Peyer's patch (tissue), 4 donors: ENCODE data around the gene TNRC6B. TPM values are rescaled to one million over a fixed set of nuclear protein-coding genes. Genes with fewer than 3 reads are reported as not detected.
"Not testable (repeated sequence)": the region's sequence is repeated elsewhere in the genome, so short reads cannot be mapped to it uniquely, and the experiment has no call there.

Experiments
- DNase-seq, 3 donors: peaks; one replicate each; pipeline ENCODE4 v3.0.0-alpha.2; 2017 to 2019
- H3K27ac ChIP-seq, 4 donors: fragments of 200-600 bp; sonication (generic); one replicate each; pipeline ENCODE4 v1.5.1; 2016 to 2019
- H3K27me3 ChIP-seq, 2 donors: fragments of 200-600 bp; sonication (generic); one replicate each; pipeline ENCODE4 v1.5.1; 2019
- H3K36me3 ChIP-seq, 3 donors: fragments of 200-600 bp; sonication (generic); one replicate each; pipeline ENCODE4 v1.5.1; 2016 to 2019
- H3K4me1 ChIP-seq, 4 donors: fragments of 200-600 bp; sonication (generic); one replicate each; pipeline ENCODE4 v1.5.1; 2016 to 2019
- H3K4me3 ChIP-seq, 4 donors: fragments of 200-600 bp; sonication (generic); 1 replicate in 3 of 4; 2 replicates in 1 of 4; pipeline ENCODE4 v1.5.1; 2016 to 2019; ENCODE audit warnings: mild to moderate bottlenecking in 1 of 4
- H3K9me3 ChIP-seq, 4 donors: fragments of 200-600 bp; sonication (generic); one replicate each; pipeline ENCODE4 v1.5.1; 2016 to 2019; ENCODE audit warnings: mild to moderate bottlenecking in 1 of 4
- CTCF ChIP-seq, 6 experiments: fragments of 450-650 bp in 4 of 6; fragments of 200-600 bp in 2 of 6; sonication (generic) in 1 of 6; IDR thresholded peaks; one replicate each; pipeline ENCODE4 v1.5.1; 2017 to 2019; ENCODE audit warnings: antibody characterized with exemption in 6 of 6, mild to moderate bottlenecking in 3 of 6, moderate library complexity in 1 of 6
- POLR2A ChIP-seq, 2 donors: fragments of 450-650 bp; IDR thresholded peaks; one replicate each; pipeline ENCODE4 v1.5.1; 2017; ENCODE audit warnings: antibody characterized with exemption in 2 of 2, mild to moderate bottlenecking in 2 of 2, moderate library complexity in 2 of 2
- total RNA-seq, 4 donors: library from RNA; depleted of rRNA; stranded (reverse); fragments of >200 nt; gene quantifications; one replicate each; pipeline ENCODE4 v1.1.0, GENCODE V29; 2016

Gene TNRC6B
- total RNA-seq, 4 donors from 2014 or later = 43.6 to 169 (median 54.0) TPM

- H3K27me3 ChIP-seq = no peaks in the 10 kb centered on the region
- no peaks in the 10 kb centered on the region for H3K36me3 ChIP-seq
- no peak overlapping the region for H3K4me3 ChIP-seq
- peaks cover 0 to 12% (median 0%) of the 10 kb centered on the region in 4 donors for H3K4me1 ChIP-seq
- H3K27ac ChIP-seq = no peak overlapping the region
- TF ChIP-seq CTCF (IDR thresholded peaks at IDR 0.05) (no peak), POLR2A (IDR thresholded peaks at IDR 0.05) (no peak)
- no peaks in the 10 kb centered on the region for H3K9me3 ChIP-seq
- DNase-seq = no peak
Observed at GRCh38 chr22:40374567-40374966, 196.8 kb downstream of the TNRC6B start.

GRCh38 chr22:40376149-40376548 is 198.4 kb downstream of the TNRC6B start:
- no peaks in the 10 kb centered on the region for H3K36me3 ChIP-seq
- H3K27me3 ChIP-seq = no peaks in the 10 kb centered on the region
- TF ChIP-seq CTCF (IDR thresholded peaks at IDR 0.05) = no peak
- no peak for TF ChIP-seq POLR2A (IDR thresholded peaks at IDR 0.05)
- DNase-seq = peak in 2 of 3 donors; percentile 42 to 52
- H3K4me3 ChIP-seq = no peak overlapping the region
- no peak overlapping the region for H3K27ac ChIP-seq
- peaks cover 0 to 12% (median 0%) of the 10 kb centered on the region in 4 donors for H3K4me1 ChIP-seq
- H3K9me3 ChIP-seq = no peaks in the 10 kb centered on the region

- peak in 1 of 3 donors; percentile 0 for DNase-seq
- Histone ChIP-seq H3K27ac (no peak overlapping the region), H3K9me3 (no peaks in the 10 kb centered on the region), H3K4me1 (no peaks in the 10 kb centered on the region), H3K27me3 (no peaks in the 10 kb centered on the region), H3K36me3 (no peaks in the 10 kb centered on the region), H3K4me3 (no peak overlapping the region)
- TF ChIP-seq CTCF (IDR thresholded peaks at IDR 0.05) (no peak), POLR2A (IDR thresholded peaks at IDR 0.05) (no peak)
Observed at GRCh38 chr22:40377931-40378330, 200.2 kb downstream of the TNRC6B start.

GRCh38 chr22:40378448-40378847 is 200.7 kb downstream of the TNRC6B start:
- H3K9me3 ChIP-seq, H3K36me3 ChIP-seq, H3K27me3 ChIP-seq, H3K27ac ChIP-seq, H3K4me3 ChIP-seq, H3K4me1 ChIP-seq: not testable (repeated sequence)
- peak in 1 of 3 donors; percentile 34 for DNase-seq

- Histone ChIP-seq H3K27me3 (no peaks in the 10 kb centered on the region), H3K27ac (no peak overlapping the region), H3K4me3 (no peak overlapping the region), H3K36me3 (no peaks in the 10 kb centered on the region), H3K4me1 (peaks cover 0 to 6% (median 3%) of the 10 kb centered on the region in 4 donors), H3K9me3 (no peaks in the 10 kb centered on the region)
- DNase-seq = no peak
- TF ChIP-seq POLR2A (IDR thresholded peaks at IDR 0.05) = no peak
- TF ChIP-seq CTCF (IDR thresholded peaks at IDR 0.05) = no peak
Observed at GRCh38 chr22:40381461-40381860, 203.7 kb downstream of the TNRC6B start.

- H3K27me3 ChIP-seq = no peaks in the 10 kb centered on the region
- H3K27ac ChIP-seq = no peak overlapping the region
- no peak for DNase-seq
- H3K4me3 ChIP-seq = no peak overlapping the region
- no peaks in the 10 kb centered on the region for H3K36me3 ChIP-seq
- H3K9me3 ChIP-seq = no peaks in the 10 kb centered on the region
- peaks cover 0 to 6% (median 3%) of the 10 kb centered on the region in 4 donors for H3K4me1 ChIP-seq
- TF ChIP-seq POLR2A (IDR thresholded peaks at IDR 0.05) (no peak), CTCF (IDR thresholded peaks at IDR 0.05) (no peak)
Observed at GRCh38 chr22:40383905-40384304, 206.2 kb downstream of the TNRC6B start.
